C4-2B (cell line): ENCODE data around the gene TMEM87B.
A peak's percentile ranks its signal among the peaks of the same experiment; 100 is the strongest.

Experiments used
- H3K27ac ChIP-seq: fragments of 450-650 bp; 2 replicates; pipeline ENCODE4 v1.5.1; 2017
- ZFX ChIP-seq: fragments of 450-650 bp; IDR thresholded peaks from 2 replicates; pipeline ENCODE4 v1.6.1; 2017
- TF ChIP-seq, protein P1 (sequence below): fragments of 450-650 bp; conservative IDR thresholded peaks from 2 replicates; pipeline ENCODE4 v1.5.1; 2017; ENCODE audit warnings: mild to moderate bottlenecking

TMEM87B gene

DNA sequence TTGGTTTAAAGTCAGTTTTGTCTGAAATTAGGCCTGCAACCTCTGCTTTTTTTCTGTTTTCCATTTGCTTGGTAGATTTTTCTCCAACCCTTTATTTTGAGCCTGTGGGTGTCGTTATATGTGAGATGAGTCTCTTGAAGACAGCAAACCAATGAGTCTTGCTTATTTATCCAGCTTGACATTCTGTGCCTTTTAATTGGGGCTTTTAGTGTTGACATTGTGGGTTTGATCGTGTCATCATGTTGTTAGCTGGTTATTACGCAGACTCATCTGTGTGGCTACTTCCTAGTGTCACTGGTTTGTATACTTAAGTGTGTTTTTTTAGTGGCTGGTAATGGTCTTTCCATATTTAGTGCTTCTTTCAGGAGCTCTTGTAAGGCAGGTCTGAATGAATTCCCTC lies 18.8 kb downstream of the TMEM87B start:
- TF ChIP-seq, protein P1, sequence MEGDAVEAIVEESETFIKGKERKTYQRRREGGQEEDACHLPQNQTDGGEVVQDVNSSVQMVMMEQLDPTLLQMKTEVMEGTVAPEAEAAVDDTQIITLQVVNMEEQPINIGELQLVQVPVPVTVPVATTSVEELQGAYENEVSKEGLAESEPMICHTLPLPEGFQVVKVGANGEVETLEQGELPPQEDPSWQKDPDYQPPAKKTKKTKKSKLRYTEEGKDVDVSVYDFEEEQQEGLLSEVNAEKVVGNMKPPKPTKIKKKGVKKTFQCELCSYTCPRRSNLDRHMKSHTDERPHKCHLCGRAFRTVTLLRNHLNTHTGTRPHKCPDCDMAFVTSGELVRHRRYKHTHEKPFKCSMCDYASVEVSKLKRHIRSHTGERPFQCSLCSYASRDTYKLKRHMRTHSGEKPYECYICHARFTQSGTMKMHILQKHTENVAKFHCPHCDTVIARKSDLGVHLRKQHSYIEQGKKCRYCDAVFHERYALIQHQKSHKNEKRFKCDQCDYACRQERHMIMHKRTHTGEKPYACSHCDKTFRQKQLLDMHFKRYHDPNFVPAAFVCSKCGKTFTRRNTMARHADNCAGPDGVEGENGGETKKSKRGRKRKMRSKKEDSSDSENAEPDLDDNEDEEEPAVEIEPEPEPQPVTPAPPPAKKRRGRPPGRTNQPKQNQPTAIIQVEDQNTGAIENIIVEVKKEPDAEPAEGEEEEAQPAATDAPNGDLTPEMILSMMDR = no peak
- TF ChIP-seq ZFX = no peak
- no peak overlapping the region for H3K27ac ChIP-seq

DNA sequence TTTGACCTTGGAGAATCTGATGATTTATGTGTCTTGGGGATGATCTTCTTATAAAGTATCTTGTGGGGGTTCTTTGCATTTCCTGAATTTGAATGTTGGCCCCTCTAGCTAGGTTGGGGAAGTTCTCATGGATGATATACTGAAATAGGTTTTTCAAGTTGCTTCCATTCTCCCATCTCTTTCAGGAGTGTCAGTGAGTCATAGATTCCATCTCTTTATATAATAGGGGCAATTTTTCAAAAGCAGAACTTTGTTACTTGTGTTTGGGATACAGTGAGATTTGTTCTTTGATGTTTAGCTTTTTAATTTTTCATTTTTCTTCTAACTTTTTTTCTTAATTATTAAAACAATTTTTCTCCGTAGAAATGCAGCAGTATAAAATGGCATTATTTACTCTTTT lies 19.4 kb downstream of the TMEM87B start:
- H3K27ac ChIP-seq = no peak overlapping the region
- TF ChIP-seq ZFX = no peak
- TF ChIP-seq, protein P1 = no peak

DNA sequence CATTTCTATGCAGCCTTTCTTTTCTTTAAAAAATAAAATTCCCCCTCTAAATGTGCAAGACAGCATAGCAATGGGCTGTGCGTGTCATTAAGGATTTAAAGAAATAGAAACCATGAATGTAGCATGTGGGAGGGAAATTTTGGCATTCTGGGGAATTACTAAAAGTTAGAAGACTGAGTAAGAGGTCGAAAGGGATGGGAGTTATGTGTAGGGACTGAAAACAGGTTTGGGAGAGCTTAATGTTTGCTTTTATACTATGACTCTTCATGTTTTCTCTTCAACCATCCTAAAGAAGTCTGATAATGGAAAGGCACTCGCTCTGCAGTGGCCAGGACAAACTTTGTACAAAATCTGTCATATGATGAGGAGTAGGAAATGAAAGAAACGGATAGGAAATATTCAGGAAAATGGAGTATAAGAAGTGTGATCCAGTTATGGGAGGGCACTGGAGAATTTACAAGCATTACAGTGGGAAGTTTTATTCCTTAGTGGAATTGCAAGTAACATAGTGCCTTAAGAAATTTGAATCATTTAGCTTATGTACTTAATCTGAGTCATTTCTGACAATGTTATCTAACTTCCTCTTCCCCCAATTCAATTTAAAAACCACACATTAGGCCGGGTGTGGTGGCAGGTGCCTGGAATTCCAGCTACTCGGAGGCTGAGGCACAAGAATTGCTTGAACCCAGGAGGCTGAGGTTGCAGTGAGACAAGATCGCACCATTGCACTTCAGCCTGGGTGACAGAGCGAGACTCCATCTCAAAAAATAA lies 20.6 kb downstream of the TMEM87B start:
- no peak overlapping the region for H3K27ac ChIP-seq
- no peak for TF ChIP-seq ZFX
- TF ChIP-seq, protein P1 = no peak

- TF ChIP-seq, protein P1 = no peak
- no peak for TF ChIP-seq ZFX
- no peak overlapping the region for H3K27ac ChIP-seq
These were observed 22.7 kb downstream of the TMEM87B start for GRCh38 chr2:112077814-112078213.

DNA sequence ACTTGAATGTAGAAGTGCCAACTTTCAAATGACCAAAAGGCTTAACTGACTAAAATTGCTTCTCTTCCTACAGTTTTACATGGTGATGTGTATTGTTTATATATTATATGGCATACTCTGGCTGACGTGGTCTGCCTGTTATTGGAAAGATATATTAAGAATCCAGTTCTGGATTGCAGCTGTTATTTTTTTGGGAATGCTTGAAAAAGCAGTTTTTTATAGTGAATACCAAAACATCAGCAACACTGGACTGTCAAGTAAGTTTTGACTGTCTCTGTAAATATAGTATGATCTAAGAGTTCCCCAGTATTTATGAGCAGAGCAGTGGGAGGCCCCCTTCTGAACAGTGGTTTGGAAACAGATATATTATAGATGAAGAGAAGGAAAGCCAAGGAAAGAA lies 26.2 kb downstream of the TMEM87B start:
- no peak overlapping the region for H3K27ac ChIP-seq
- TF ChIP-seq, protein P1 = no peak
- no peak for TF ChIP-seq ZFX

DNA sequence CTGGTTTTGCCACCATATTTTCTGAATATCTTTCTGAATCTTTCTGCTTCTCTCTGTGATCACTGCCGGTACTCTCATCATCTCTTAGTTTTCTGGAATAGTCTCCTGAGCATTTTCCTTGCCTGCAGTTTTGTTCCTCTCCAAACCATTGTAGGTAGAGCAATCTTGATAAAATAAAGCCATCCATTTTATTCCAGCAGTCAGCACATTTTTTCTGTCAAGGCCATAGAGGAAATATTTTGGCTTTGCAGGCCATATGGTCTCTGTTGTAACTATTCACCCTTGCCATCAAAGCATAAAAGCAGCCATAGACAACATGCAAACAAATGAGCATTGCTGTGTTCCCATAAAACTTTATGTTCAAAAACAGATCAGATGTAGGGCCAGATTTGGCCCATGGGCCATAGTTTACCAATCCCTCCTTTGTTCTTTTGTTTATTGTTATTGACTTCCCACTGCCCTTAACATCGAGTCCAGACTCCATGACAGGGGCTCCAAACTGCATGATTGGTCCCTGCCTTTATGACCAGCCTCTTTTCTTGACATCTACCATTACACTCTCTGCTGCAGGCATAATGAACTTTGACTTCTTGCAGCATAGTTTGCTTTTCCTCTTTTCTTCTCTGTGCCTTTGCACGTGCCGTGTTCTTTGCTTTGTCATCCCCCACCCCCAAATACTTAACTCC lies 29.8 kb downstream of the TMEM87B start:
- TF ChIP-seq, protein P1 = no peak
- TF ChIP-seq ZFX = no peak
- H3K27ac ChIP-seq = peak overlapping the region; percentile 35; the same call in 1 of the 2 replicates

GRCh38 chr2:112085375-112085730 lies 30.3 kb downstream of the TMEM87B start:
- TF ChIP-seq, protein P1 = no peak
- no peak for TF ChIP-seq ZFX
- no peak overlapping the region; the same call in 1 of the 2 replicates for H3K27ac ChIP-seq
